ENCODE data around the gene PARD3B.

PARD3B gene

GRCh38 chr2:204913312-204913711, 368.0 kb downstream of the PARD3B start:
- DNase-seq = no peak

- DNase-seq = no peak
Measured at GRCh38 chr2:204913854-204914464, 368.7 kb downstream of the PARD3B start.

- DNase-seq = no peak
Measured at GRCh38 chr2:204914708-204915107, 369.4 kb downstream of the PARD3B start.

- DNase-seq = no peak
Measured at GRCh38 chr2:204917089-204917701, 371.9 kb downstream of the PARD3B start.

GRCh38 chr2:204920776-204921175, 375.5 kb downstream of the PARD3B start:
- no peak for DNase-seq

- DNase-seq = no peak
Measured at GRCh38 chr2:204923957-204924356, 378.7 kb downstream of the PARD3B start.

- DNase-seq = no peak
Measured at GRCh38 chr2:204931562-204931961, 386.3 kb downstream of the PARD3B start.

- no peak for DNase-seq
Measured at GRCh38 chr2:204933735-204934374, 388.6 kb downstream of the PARD3B start.

- DNase-seq = no peak
Measured at GRCh38 chr2:204944927-204945326, 399.7 kb downstream of the PARD3B start.

GRCh38 chr2:204945376-204945775, 400.1 kb downstream of the PARD3B start:
- DNase-seq = no peak

- DNase-seq = no peak
Measured at GRCh38 chr2:204946892-204947291, 401.6 kb downstream of the PARD3B start.

GRCh38 chr2:204947405-204947804, 402.1 kb downstream of the PARD3B start:
- no peak for DNase-seq

- DNase-seq = no peak
Measured at GRCh38 chr2:204948024-204948763, 402.9 kb downstream of the PARD3B start.

GRCh38 chr2:204948822-204949221, 403.5 kb downstream of the PARD3B start:
- DNase-seq = no peak

- no peak for DNase-seq
Measured at GRCh38 chr2:204950695-204951346, 405.5 kb downstream of the PARD3B start.

GRCh38 chr2:204958371-204958770, 413.1 kb downstream of the PARD3B start:
- DNase-seq = no peak

- DNase-seq = no peak
Measured at GRCh38 chr2:204964414-204964813, 419.1 kb downstream of the PARD3B start.

GRCh38 chr2:204966245-204966644, 421.0 kb downstream of the PARD3B start:
- no peak for DNase-seq

- DNase-seq = peak; percentile 79
Measured at GRCh38 chr2:204967199-204967960, 422.1 kb downstream of the PARD3B start.

GRCh38 chr2:204971206-204971907, 426.1 kb downstream of the PARD3B start:
- DNase-seq = peak; percentile 23

- DNase-seq = no peak
Measured at GRCh38 chr2:204972161-204972560, 426.9 kb downstream of the PARD3B start.
